AG09319 (cell line): Measurements from ENCODE around the gene AKAP8.

Experiments used
- DNase-seq: peaks from one replicate; pipeline ENCODE4 v3.0.0-alpha.2; 2010; ENCODE audit warnings: low read depth; ENCODE audit errors: extremely low read depth
- TF ChIP-seq, protein P1 (sequence below): IDR thresholded peaks from 2 replicates; pipeline ENCODE4 v1.5.1; 2011; ENCODE audit warnings: low read depth, mild to moderate bottlenecking, inconsistent platforms, low read length, moderate library complexity

The AKAP8 gene

DNA sequence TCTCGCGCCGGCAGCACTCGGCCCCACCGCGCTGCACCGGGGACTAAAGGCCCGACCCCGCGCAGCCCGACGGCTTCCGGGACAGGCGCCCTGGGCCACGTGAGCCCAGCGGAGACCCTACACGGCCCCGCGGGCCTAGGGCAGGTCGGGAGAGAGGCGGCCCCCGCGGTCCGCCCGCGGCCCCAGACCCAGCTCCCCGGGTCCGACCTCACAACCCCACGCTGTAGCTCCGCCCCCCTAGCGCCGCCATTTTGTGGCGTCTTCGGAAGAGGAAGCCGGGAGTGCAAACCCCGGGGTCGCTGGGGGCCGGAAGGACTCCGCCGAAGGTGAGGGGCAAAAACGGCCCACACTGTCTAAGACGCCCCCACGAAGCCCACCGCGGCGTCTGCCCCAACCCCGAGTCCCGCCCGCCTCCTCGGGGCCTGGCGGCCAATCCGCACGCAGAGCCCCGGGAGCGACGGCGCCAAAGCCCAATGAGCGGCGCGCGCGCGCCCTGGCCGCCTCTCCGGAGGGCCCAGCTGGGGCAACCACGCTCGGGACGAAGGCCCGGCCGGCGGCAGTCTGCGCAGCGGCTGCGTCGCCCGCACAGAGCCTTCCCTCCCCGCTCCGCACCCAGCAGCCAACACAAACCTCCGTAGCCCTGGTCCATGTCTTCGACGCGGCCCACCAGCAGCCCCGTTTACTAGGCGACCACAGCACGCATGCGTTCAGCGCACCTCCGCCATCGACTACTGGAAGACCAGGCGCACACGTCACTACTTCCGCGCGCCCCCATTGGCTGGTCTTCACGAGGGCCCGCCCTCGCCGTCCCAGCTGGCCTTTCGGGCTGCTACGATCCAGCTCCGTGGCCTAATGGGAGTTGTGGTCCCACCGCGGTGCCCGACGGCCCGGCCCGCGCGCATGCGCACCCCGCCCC lies at the start of gene AKAP8:
AKAP8 (minus strand) TSS at position 705 of the 916 bp plus-strand sequence; CDS start at position 649, 56 bp downstream.
- TF ChIP-seq, protein P1, sequence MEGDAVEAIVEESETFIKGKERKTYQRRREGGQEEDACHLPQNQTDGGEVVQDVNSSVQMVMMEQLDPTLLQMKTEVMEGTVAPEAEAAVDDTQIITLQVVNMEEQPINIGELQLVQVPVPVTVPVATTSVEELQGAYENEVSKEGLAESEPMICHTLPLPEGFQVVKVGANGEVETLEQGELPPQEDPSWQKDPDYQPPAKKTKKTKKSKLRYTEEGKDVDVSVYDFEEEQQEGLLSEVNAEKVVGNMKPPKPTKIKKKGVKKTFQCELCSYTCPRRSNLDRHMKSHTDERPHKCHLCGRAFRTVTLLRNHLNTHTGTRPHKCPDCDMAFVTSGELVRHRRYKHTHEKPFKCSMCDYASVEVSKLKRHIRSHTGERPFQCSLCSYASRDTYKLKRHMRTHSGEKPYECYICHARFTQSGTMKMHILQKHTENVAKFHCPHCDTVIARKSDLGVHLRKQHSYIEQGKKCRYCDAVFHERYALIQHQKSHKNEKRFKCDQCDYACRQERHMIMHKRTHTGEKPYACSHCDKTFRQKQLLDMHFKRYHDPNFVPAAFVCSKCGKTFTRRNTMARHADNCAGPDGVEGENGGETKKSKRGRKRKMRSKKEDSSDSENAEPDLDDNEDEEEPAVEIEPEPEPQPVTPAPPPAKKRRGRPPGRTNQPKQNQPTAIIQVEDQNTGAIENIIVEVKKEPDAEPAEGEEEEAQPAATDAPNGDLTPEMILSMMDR: no peak
- peak; percentile 97 for DNase-seq

DNA sequence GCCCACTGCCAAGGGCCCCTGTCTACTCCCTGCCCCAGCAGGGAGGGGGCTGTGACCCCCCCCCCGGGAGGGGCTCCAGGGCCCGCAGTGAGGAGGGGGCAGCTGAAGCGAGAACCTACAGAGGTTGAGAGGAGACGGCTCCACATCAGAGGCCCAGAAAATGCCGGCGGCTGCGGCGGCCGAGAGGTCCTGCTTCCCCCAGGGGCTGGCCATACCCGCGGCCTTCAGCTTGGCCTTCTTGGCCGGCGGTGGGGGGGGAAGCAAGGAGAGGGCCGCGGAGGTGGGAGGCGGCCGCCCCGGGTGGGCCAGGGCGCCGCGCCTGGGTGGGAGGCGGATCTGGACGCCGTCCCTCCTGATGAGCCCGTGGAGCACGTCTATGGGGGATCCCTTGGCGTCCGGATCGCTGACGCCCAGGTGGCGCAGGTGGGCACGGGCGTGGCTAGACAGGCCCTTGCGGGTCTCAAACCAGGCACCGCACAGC lies 48.4 kb upstream of the AKAP8 start:
- TF ChIP-seq, protein P1: no peak
- DNase-seq: no peak

DNA sequence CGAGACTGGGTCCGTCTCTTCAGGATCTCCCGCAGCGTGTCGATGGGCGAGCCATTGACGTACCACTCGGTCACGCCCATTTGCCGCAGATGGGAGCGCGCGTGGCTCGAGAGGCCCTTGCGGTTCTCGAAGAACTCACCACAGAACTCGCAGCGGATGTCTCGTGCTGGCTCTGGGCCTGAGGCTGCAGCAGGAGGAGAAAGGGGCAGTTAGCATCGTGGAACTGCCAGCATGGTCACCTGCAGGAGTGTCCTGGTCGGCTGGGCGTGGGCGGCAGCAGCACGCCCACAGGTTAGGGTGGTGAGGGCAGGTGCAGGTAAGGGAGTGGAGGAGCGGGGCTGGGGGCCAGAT lies 47.7 kb upstream of the AKAP8 start:
- no peak for DNase-seq
- TF ChIP-seq, protein P1: no peak

DNA sequence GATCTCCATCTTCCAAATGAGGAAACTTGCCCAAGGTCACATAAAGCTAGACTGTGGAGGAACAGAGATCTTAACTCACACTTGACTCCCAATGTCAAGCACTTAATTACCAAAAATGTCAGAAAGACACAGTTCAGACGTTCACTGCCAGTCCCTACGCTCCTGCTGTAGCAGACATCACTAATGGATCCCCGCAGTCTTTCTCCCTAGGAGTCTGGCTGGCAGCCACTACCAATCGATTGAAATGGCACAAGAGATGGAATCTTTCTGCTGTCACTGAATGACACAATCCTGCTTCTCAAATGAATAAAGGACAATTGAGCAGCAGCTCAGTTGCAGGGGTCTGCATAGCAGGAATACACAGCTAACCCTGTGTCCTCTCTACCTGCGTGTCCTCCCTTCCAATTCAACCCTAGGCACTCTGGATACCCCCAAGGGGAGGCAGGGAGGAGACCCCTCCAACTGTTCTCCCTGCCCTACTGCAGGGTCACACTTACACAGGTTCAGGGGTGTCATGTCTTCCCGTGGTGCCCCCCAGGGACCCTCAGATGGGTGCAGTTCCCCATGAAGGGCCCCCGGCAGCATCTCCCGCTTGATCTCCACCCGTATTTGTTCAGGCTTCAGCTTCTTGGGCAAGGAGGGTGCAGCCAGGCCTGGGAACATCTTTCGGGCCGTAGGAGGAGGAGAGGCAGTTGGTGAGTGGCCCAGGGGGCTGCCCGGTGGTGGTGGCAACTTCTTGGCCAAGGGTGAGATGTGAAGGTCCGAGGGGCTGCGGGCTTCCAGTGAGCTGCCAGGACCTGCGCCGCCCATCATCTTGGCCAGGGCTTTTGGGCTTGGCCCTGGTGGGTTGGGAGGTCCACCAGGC lies 47.1 kb upstream of the AKAP8 start:
- TF ChIP-seq, protein P1: no peak
- no peak for DNase-seq

DNA sequence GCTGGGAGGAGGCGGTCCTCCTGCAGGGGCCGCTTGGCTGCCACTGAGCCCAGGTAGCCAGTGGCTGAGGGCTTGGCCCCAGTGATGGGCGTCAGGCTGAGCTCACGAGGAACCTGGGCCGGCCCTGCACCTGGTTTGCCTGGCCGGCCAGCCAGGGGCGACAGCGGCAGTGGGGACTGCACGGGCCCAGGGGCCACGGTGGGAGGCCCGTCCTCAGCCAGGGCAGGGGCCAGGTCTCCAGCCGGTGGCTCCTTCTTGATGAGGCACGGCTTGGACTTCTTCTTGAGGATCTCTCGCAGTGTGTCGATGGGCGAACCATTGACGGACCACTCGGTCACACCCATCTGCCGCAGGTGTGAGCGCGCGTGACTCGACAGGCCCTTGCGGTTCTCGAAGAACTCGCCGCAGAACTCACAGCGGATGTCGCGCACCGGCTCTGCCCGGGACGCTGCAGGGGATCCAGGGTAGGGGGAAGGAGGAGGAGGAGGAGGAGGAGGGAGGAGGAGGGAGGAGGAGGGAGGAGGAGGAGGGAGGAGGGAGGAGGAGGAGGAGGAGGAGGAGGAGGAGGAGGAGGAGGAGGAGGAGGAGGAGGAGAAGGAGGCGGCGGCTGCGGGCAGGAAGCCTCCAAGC lies 45.8 kb upstream of the AKAP8 start:
- no peak for DNase-seq
- TF ChIP-seq, protein P1: no peak

DNA sequence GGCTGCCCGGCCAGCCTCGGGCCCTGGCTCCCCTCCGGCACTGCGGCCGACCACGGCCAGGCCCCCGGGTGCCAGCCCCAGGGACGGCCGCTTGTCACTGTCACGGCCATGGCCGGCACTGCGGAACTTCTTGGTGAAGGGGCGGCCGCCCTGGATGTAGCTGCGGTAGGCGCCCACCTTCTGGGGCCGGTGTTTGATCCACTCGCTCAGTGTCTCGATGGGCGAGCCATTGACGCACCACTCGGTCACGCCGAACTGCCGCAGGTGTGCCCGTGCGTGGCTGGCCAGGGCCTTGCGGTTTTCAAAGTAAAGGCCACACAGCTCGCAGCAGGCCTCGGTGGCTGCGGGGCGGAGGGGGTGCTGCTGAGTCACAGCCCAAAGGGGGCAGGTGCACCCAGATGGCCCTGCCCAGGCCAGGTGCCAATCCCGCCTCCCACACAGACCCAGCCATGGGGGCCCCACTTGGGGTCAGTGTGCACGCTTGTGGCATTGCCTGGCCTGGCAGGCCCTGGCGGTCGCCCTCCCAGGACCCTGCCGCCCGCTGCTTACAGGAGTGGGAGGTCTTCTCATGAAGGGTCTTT lies 45.2 kb upstream of the AKAP8 start:
- DNase-seq: no peak
- TF ChIP-seq, protein P1: no peak
